Adrenal gland (tissue), 12 donors: ENCODE data around the gene WBP4. TPM values are rescaled to one million over a fixed set of nuclear protein-coding genes. Genes with fewer than 3 reads are reported as not detected.

Experiments used
- DNase-seq, 7 donors: peaks; one replicate each; pipeline ENCODE4 v3.0.0-alpha.2; 2019 to 2020
- H3K27ac ChIP-seq, 5 donors: fragments of 200-600 bp; sonication (generic) in 4 of 5; 1 replicate in 3 of 5; 2 replicates in 2 of 5; pipeline versions ENCODE4 v1.5.1 to v1.8.0; 2016 to 2020; ENCODE audit warnings: mild to moderate bottlenecking in 1 of 5
- H3K27me3 ChIP-seq: fragments of 200-600 bp; 2 replicates; pipeline ENCODE4 v1.8.0; 2021
- H3K36me3 ChIP-seq, 2 donors: fragments of 200-600 bp; replicated peaks in 1 of 2; 1 replicate in 1 of 2; 2 replicates in 1 of 2; pipeline versions ENCODE4 v1.5.1 to v1.8.0; 2018 to 2022
- H3K4me1 ChIP-seq, 2 donors: fragments of 200-600 bp; replicated peaks in 1 of 2; 1 replicate in 1 of 2; 2 replicates in 1 of 2; pipeline versions ENCODE4 v1.5.1 to v1.8.0; 2018 to 2021
- H3K4me3 ChIP-seq, 4 donors: fragments of 200-600 bp; sonication (generic) in 3 of 4; one replicate each; pipeline ENCODE4 v1.5.1; 2016 to 2018
- H3K9me3 ChIP-seq, 3 donors: fragments of 200-600 bp; sonication (generic) in 1 of 3; replicated peaks in 1 of 3; 1 replicate in 2 of 3; 2 replicates in 1 of 3; pipeline versions ENCODE4 v1.5.1 to v1.8.0; 2016 to 2021
- CTCF ChIP-seq, 6 experiments: fragments of 450-650 bp in 4 of 6; fragments of 200-600 bp in 2 of 6; sonication (generic) in 1 of 6; IDR thresholded peaks; 1 replicate in 5 of 6; 2 replicates in 1 of 6; pipeline versions ENCODE4 v1.5.1 to v1.8.0; 2016 to 2021; ENCODE audit warnings: antibody characterized with exemption in 6 of 6, mild to moderate bottlenecking in 2 of 6, moderate library complexity in 1 of 6
- POLR2A ChIP-seq, 2 donors: fragments of 450-650 bp; IDR thresholded peaks; one replicate each; pipeline ENCODE4 v1.6.1; 2017; ENCODE audit warnings: antibody characterized with exemption in 2 of 2, mild to moderate bottlenecking in 2 of 2, moderate library complexity in 1 of 2
- WGBS, 4 donors: extraction: QIAGEN DNeasy Blood & Tissue Kit in 2 of 4; methylation state at CpG; one replicate each; pipeline versions ENCODE4 v1.1.5 to v1.1.7; 2013 to 2017; 5-methylcytosine and 5-hydroxymethylcytosine counted together
- intact Hi-C, 2 donors: fragments of 100-400 bp; cut with DNase I; formaldehyde crosslinking; loops; one replicate each; pipeline versions ENCODE4 v1.14.1 to v1.15.0; 2022 to 2023
- polyA plus RNA-seq, 3 donors: library from polyadenylated mRNA; stranded (reverse); fragments of 200-250 nt in 2 of 3; fragments of 350-450 nt in 1 of 3; fragmentation: Illumina TruSeq in 1 of 3; extraction: RNeasy Lipid Tissue Mini Kit (QIAGEN cat#74804) in 1 of 3; gene quantifications; one replicate each; pipeline ENCODE4 v1.2.3, GENCODE V29; 2013 to 2014
- total RNA-seq, 9 donors: library from RNA; depleted of rRNA in 4 of 9; stranded (reverse); fragments of >200 nt in 4 of 9; fragments of 120-200 nt in 1 of 9; fragmentation: NEBNext Ultra II Directional in 1 of 9; extraction: Animal tissue kit (Norgen Biotek cat#: 25700) in 1 of 9; gene quantifications; one replicate each; pipeline versions ENCODE4 v1.1.0 to v1.2.4, GENCODE V29; 2013 to 2023
- donor health status: healthy with polysubstance abuse.
- donor health status: Bipolar disorder and iron deficiency.
- donor health status: DM: yes; HTN: yes; CAD: no.
- donor health status: DM: no; HTN: no; CAD: no.
- donor health status: DM: no; HTN: no; CAD: no.
- donor health status: DM: yes; HTN: yes; CAD: no.

WBP4 gene
- total and polyA plus RNA-seq, 12 donors: 8.1 to 28.5 (median 13.4) TPM

GRCh38 chr13:41054212-41054877, 7.0 kb upstream of the WBP4 start:
- 31 to 39% (median 38%) methylated on average over 9 of the region's 9 CpGs for WGBS, 4 donors
- H3K4me3 ChIP-seq: peak overlapping the region in 1 of 4 donors; percentile 22
- peak overlapping the region in 3 of 5 donors; percentile 4 to 64 (median 30) for H3K27ac ChIP-seq
- H3K36me3 ChIP-seq: no peaks in the 10 kb centered on the region
- no peaks in the 10 kb centered on the region for H3K27me3 ChIP-seq
- H3K9me3 ChIP-seq: no peaks in the 10 kb centered on the region
- intact Hi-C loops: loop anchor here in 1 of 2 donors (5.0 to 10.0 kb wide), 2 partner anchors 37 to 80 kb away; partner anchors contain the start of gene ELF1
- DNase-seq: peak in 4 of 7 donors; percentile 30 to 58 (median 45)
- peaks cover 48 to 88% of the 10 kb centered on the region in 2 donors for H3K4me1 ChIP-seq
- TF ChIP-seq POLR2A (IDR thresholded peaks at IDR 0.05): no peak
- TF ChIP-seq CTCF (IDR thresholded peaks at IDR 0.05): peak; percentile 36 to 63 (median 54)

- H3K27ac ChIP-seq: peak overlapping the region in 3 of 5 donors; percentile 4 to 64 (median 30)
- H3K27me3 ChIP-seq: no peaks in the 10 kb centered on the region
- no peaks in the 10 kb centered on the region for H3K36me3 ChIP-seq
- intact Hi-C loops: loop anchor here in 1 of 2 donors (5.0 to 10.0 kb wide), 2 partner anchors 38 to 80 kb away; partner anchors contain the start of gene ELF1
- no peak overlapping the region for H3K4me3 ChIP-seq
- TF ChIP-seq POLR2A (IDR thresholded peaks at IDR 0.05) (no peak), CTCF (IDR thresholded peaks at IDR 0.05) (no peak)
- DNase-seq: no peak
- H3K4me1 ChIP-seq: peaks cover 51 to 82% of the 10 kb centered on the region in 2 donors
- WGBS, 4 donors: 77 to 89% (median 85%) methylated on average over 5 of the region's 5 CpGs
- H3K9me3 ChIP-seq: no peaks in the 10 kb centered on the region
Observed at GRCh38 chr13:41054919-41055619, 6.2 kb upstream of the WBP4 start.

GRCh38 chr13:41056194-41056593, 5.1 kb upstream of the WBP4 start:
- H3K4me1 ChIP-seq: peaks cover 51 to 71% of the 10 kb centered on the region in 2 donors
- no peaks in the 10 kb centered on the region for H3K27me3 ChIP-seq
- TF ChIP-seq CTCF (IDR thresholded peaks at IDR 0.05) (no peak), POLR2A (IDR thresholded peaks at IDR 0.05) (no peak)
- DNase-seq: no peak
- H3K27ac ChIP-seq: no peak overlapping the region
- H3K4me3 ChIP-seq: no peak overlapping the region
- no peaks in the 10 kb centered on the region for H3K36me3 ChIP-seq
- intact Hi-C loops: loop anchor here in 1 of 2 donors (10.0 kb wide), 1 partner anchor 81 kb away; no protein-coding TSS in a partner anchor
- no peaks in the 10 kb centered on the region for H3K9me3 ChIP-seq
